Ectodermal cell (in vitro differentiated cells): ENCODE measurements around the gene RSPH6A.
"Not testable (repeated sequence)": the region's sequence is repeated elsewhere in the genome, so short reads cannot be mapped to it uniquely, and the experiment has no call there.

Experiments
- H3K27ac ChIP-seq: 2 replicates; pipeline ENCODE4 v1.7.0; 2013; ENCODE audit warnings: mild to moderate bottlenecking, low read depth, low read length; ENCODE audit not compliant: insufficient read depth, poor library complexity, severe bottlenecking
- H3K27me3 ChIP-seq: 2 replicates; pipeline ENCODE4 v1.7.0; 2013; ENCODE audit warnings: mild to moderate bottlenecking, low read length; ENCODE audit not compliant: insufficient read depth, control insufficient read depth, poor library complexity, severe bottlenecking
- H3K36me3 ChIP-seq: one replicate; pipeline ENCODE4 v1.7.0; 2013; ENCODE audit warnings: low read length; ENCODE audit not compliant: control insufficient read depth, insufficient read depth
- H3K4me1 ChIP-seq: one replicate; pipeline ENCODE4 v1.7.0; 2013; ENCODE audit warnings: low read length; ENCODE audit not compliant: control insufficient read depth, insufficient read depth
- H3K4me3 ChIP-seq: 2 replicates; pipeline ENCODE4 v1.7.0; 2013; ENCODE audit warnings: low read depth, low read length, control low read depth; ENCODE audit not compliant: insufficient read depth
- H3K9me3 ChIP-seq: 2 replicates; pipeline ENCODE4 v1.7.0; 2013; ENCODE audit warnings: mild to moderate bottlenecking, low read length, moderate library complexity; ENCODE audit not compliant: control insufficient read depth
- WGBS, 2 experiments: methylation state at CpG; one replicate each; pipeline ENCODE4 v1.1.7; 2013; ENCODE audit warnings: missing lambda C conversion rate in 2 of 2; 5-methylcytosine and 5-hydroxymethylcytosine counted together

The RSPH6A gene

DNA sequence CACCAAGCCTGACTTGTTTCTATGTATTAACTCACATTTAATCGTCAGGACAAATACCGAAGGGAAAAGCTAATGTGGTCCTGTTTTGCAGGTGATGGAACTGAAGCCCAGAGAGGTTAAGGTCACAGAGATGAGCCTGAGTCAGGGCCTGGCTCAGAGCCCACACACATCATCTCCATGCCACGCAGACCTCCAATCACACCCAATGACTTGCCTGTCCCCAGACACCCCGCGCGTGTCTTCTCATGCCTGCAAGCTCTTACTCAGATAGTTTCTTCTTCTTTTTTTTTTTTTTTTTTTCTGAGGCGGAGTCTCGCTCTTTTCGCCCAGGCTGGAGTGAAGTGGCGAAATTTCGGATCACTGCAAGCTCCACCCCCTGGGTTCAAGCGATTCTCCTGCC, 62.5 kb downstream of the RSPH6A start:
- H3K36me3 ChIP-seq = no peaks in the 10 kb centered on the region
- no peaks in the 10 kb centered on the region for H3K9me3 ChIP-seq
- no peak overlapping the region for H3K4me3 ChIP-seq
- H3K27ac ChIP-seq = no peak overlapping the region
- 89 to 93% methylated on average over 12 of the region's 12 CpGs for whole genome bisulfite sequencing, 2 experiments
- no peaks in the 10 kb centered on the region for H3K4me1 ChIP-seq
- no peaks in the 10 kb centered on the region for H3K27me3 ChIP-seq

DNA sequence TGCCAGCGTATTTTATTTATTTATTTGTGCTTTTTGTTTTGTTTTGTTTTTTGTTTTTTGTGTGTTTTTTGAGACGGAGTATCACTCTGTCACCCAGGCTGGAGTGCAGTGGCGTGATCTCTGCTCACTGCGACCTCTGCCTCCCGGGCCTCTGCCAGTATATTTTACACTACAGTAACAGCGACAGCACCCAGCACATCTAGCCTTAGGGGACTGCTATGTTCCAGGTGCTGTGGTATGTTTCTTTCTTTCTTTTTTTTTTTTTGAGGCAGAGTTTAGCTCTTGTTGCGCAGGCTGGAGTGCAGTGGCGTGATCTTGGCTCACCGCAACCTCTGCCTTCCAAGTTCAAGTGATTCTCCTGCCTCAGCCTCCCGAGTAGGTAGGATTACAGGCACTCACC, 63.6 kb downstream of the RSPH6A start:
- WGBS, 2 experiments = 90 to 97% methylated on average over 10 of the region's 10 CpGs
- H3K4me3 ChIP-seq, H3K9me3 ChIP-seq, H3K27ac ChIP-seq, H3K27me3 ChIP-seq, H3K36me3 ChIP-seq, H3K4me1 ChIP-seq: not testable (repeated sequence)

DNA sequence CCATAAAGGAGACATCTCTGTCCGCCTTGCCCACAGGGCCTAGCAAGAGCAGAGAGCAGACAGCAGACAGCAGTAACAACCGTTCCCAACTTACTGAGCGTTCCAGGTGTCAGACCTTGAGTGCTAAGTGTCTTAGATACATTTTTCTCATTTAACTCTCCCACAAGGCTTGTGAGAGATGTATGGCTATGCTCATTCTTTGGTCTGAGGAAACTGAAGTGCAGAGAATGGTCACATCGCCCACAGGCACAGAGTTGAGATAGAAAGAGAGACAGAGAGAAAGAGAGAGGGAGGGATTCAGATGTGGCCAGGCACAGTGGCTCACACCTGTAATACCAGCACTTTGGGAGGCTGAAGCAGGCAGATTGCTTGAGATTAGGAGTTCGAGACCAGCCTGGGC, 67.6 kb downstream of the RSPH6A start:
- Histone ChIP-seq H3K27me3 (no peaks in the 10 kb centered on the region), H3K27ac (no peak overlapping the region), H3K9me3 (no peaks in the 10 kb centered on the region), H3K4me3 (no peak overlapping the region), H3K36me3 (no peaks in the 10 kb centered on the region), H3K4me1 (no peaks in the 10 kb centered on the region)
- whole genome bisulfite sequencing, 2 experiments = 91 to 95% methylated on average over 5 of the region's 5 CpGs

DNA sequence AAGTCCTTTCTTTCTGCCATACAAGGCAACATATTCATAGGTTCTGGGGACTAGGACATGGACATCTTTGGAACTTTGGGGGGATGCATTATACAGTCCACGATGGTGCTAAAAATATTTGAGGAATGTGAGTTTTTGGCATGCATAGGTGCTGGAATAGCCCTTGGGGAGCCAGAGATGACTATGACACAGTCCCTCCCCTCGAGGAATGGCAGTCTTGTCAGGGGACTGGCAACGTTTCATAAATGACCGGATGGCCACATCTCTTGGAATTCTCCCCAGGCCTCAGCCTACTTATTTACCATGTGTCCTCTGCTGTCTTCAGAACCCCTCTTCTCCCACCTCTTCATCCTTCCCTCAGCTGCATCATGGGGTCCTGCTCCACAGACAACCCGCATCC, 68.2 kb downstream of the RSPH6A start:
- Histone ChIP-seq H3K27me3 (no peaks in the 10 kb centered on the region), H3K4me1 (no peaks in the 10 kb centered on the region), H3K9me3 (no peaks in the 10 kb centered on the region), H3K27ac (no peak overlapping the region), H3K4me3 (no peak overlapping the region), H3K36me3 (no peaks in the 10 kb centered on the region)
- 91 to 93% methylated on average over 5 of the region's 5 CpGs for WGBS, 2 experiments
